HG03354 (cell line): Measurements from ENCODE around the gene PRRG4.

Source experiments
- ATAC-seq: cut with Tn5 transposase; IDR thresholded peaks from one replicate; pipeline ENCODE4 v1.9.1; 2021; ENCODE audit warnings: mild to moderate bottlenecking; ENCODE audit not compliant: unreplicated experiment, poor library complexity, severe bottlenecking

Gene PRRG4

GRCh38 chr11:32899438-32899837, 69.7 kb downstream of the PRRG4 start:
- ATAC-seq: peak; percentile 53

GRCh38 chr11:32902089-32902665, 72.5 kb downstream of the PRRG4 start:
- no peak for ATAC-seq

GRCh38 chr11:32905028-32905667, 75.4 kb downstream of the PRRG4 start:
- ATAC-seq: no peak
